NCI-H2196 (cell line): ENCODE data around the gene ZNF565.
"Not testable (repeated sequence)": the region's sequence is repeated elsewhere in the genome, so short reads cannot be mapped to it uniquely, and the experiment has no call there.

Experiments used
- DNase-seq: peaks from one replicate; lab custom pipeline; 2025; ENCODE audit not compliant: unreplicated experiment; lab: John Stamatoyannopoulos, UW

Gene ZNF565

DNA sequence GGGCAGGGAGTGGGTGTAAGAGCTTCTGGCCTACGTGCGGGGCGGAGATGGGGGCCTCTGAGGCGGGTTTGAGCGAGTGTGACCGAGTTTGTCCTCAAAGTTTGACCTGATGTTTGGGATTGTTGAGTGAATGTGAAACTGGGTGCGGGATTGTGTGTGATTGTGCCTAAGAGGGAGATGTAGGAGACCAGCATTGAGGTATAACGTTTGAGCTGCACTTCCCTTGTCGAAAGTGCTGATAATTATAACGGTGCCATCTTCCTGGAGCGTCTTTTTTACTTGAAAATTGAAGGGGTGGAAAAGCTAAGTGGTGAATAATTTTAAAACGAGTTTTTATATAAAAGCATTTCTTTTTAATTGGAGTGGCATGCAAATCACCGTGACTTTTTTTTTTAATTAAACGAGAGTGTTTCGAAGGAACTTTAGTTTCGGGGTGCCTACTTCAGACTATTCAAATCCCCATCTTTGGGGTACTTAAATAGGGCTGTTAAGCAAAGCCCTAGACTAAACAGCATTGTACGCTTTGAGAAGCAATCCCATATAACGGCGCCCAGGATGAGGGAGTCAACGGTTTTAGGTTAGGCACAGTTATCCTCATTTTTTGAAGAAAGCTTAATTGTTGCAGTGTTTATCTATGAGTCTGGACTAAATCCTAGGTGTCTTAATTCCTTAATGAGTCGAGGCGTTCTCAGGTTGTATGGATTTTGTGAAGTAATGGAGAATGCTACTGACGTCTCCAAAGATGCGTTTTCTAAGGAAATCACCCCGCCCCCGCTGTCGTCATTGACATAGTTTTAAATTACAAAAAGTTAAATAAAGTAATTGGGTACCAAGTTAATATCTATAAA, 1.0 kb upstream of the ZNF565 start:
- peak; percentile 46 for DNase-seq

DNA sequence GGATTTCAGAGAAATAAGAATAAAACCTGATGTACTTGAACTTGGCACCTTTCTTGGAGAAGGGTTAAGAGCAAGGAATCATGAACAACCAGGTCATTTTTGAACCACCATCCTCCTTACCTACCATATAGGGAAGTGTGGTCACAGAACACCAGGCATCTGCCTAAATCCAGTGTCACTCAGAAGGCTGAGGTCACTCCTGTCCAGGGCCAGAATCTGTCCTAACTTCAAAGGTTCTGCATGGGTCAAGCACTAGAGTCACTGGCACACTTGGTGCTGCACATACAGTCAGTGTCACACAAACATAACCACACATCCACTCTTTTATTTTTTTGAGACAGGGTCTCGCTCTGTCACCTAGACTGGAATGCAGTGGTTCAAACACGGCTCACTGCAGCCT, 1.6 kb downstream of the ZNF565 start:
- no peak for DNase-seq

DNA sequence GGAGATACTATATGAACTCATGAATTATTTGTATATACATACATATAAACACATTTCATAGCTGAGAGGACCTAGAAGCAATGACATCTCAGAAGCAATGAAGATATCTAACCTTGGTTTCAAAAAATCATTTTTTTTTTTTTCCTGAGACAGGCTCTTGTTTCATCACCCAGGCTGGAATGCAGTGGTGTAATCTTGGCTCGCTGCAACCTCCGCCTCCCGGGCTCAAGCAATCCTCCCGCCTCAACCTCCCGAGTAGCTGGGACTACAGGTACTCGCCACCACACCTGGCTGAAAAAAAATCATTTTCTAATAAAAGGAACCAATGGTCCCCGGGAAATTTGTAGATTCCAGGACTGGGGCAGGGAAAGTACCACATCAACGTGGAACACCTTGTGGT, 4.0 kb downstream of the ZNF565 start:
- DNase-seq: no peak

DNA sequence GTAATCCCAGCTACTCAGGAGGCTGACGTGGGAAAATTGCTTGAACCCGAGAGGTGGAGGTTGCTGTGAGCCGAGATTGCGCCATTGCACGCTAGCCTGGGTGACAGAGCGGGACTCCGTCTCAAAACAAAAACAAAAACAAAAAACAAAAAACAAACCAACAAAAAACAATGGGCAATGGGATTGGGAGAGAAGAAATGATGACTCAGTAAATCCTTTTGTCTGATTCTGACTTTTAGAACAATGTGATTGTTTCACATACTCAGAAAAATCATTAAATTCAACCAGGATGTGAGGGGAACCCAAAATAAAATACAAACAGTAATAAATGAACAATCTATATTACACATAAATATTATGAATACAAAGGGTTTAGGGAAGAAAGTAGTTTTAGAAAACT, 5.1 kb downstream of the ZNF565 start:
- DNase-seq: no peak

DNA sequence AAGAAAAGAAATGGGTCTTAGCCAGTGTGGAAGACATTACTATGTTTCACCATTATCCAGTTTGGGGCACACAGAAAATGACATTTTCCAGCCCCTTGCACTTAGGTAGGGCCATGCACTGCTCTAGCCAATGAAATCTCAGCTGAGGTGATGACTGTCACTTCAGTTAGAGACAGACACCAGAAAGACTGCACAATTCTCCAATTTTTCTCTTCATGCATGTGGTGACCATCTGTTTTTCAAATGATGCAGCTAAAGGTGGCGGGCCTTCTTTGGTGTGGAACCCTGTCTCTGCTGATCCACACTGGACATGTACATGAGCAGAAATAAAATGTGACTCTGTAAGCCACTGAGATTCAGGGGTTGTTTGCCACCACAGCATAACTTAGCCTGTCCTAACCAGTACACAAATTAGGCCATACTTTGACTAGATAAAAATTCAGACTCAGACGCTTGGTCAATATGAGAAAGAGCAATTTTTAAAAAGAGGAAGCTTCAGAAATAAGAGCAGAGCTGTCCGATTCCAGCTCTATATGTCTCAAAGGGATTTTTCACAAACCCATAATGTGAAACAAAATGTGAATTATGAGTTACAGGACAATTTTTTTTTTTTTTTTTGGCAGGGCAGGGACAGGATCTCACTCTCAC, 6.7 kb downstream of the ZNF565 start:
- DNase-seq: no peak

DNA sequence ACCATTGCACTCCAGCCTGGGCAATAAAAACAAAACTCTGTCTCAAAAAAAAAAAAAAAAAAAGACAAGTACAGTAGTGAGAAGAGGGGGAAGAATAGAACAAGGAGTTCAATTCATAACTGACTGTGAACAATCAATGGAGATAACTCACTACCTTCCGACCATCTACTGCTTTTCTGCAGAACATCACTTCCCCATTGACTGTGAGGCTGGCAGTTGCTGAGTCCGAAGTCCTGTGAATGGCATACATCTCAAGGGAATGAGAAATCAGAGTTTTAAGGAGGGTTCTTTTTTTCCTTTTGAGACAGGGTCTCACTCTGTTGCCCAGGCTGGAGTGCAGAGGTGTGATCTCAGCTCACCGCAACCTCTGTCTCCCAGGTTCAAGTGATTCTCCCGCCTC, 11.2 kb downstream of the ZNF565 start:
- DNase-seq: no peak

DNA sequence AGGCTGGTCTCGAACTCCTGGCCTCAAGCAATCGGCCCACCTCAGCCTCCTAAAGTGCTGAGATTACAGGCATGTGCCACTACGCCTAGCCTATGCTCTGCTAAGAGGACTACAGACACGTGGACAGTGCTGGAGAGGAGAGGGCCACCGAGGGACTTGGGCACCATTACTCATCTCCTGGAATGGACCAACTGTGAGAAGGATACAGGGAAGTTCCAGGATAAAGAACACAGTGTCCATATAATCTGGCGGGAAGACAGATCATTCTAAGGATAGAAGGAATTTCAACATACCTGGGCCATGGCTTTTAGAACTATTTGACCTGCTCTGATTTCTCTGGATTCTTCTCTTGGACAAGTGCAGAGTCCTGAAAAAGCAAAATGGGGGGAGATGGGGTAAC, 12.8 kb downstream of the ZNF565 start:
- no peak for DNase-seq

DNA sequence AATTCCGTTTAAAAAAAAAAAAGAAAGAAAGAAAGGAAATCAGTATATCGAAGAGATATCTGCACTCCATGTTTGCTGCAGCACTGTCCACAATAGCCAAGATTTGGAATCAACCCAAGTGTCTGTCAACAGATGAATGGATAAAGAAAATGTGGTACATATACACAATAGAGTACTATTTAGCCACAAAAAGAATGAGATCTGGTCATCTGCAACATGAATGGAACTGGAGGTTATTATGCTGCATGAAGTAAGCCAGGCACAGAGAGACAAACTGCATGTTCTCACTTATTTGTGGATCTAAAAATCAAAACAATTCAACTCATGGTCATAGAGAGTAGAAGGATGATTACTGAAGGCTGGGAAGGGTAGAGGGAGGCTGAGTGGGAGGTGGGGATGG, 16.3 kb downstream of the ZNF565 start:
- no peak for DNase-seq

DNA sequence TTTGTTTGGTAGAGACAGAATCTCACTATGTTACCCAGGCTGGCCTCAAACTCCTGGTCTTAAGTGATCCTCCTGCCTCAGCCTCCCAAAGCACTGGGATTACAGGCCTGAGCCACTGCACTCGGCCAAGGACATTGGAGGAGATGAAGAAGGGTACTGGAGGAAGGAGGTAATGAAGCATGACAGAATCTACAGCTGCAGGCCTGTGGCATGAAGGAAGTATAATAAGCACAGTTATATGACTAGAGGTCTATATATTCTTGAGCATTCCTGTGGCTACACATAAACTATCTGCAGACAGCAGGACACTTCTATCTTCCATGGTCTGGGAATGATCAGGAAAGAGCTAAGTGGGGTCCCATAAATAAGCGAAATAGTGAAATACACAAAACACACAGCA, 18.2 kb downstream of the ZNF565 start:
- DNase-seq: no peak

DNA sequence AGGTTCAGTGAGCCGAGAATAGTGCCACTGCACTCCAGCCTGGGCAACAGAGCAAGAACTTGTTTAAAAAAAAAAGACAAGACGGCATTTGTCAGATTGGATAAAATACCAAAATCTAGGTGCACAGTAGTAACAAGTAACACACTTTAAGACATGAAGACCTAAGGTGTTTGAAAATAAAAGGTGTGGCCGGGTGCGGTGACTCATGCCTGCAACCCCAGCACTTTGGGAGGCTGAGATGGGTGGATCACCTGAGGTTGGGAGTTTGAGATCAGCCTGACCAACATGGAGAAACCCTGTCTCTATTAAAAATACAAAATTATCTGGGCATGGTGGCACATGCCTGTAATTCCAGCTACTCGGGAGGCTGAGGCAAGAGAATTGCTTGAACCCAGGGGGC, 27.7 kb downstream of the ZNF565 start:
- DNase-seq: not testable (repeated sequence)

DNA sequence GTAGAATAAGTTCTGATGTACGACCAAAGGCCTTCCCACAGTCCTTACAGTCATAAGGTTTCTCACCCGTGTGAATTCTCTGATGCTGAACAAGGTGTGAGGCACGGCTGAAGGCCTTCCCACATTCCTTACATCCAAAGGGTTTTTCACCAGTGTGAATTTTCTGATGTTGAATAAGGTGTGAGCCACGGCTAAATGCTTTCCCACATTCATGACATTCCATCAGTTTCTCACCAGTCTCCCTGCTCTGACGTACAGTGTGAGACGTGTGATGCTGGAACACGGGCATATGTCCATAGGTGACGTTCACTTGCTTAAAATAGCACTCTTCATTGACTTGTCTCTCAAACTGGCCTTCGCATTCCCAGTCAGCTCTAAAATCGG, 31.2 kb downstream of the ZNF565 start:
- no peak for DNase-seq

DNA sequence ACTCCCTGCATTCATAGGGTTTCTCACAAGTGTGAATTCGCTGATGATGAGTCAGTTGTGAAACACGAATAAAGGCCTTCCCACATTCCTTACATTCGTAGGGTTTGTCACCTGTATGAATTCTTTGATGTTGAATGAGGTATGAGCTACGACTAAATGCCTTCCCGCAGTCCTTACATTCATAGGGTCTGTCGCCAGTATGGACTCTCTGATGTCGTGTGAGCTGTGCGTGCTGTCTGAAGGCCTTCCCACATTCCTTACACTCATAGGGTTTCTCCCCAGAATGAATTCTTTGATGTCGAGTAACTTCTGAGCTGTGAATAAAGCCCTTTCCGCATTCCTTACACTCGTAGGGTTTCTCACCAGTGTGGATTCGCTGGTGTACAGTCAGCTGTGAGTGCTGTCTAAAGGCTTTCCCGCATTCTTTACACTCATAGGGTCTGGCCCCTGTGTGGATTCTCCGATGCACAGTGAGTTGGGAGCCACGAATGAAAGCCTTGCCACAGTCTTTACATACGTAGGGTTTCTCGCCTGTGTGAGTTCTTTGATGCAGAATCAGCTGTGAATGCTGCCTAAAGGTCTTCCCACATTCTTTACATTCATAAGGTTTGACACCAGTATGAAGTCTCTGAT, 31.7 kb downstream of the ZNF565 start:
- no peak for DNase-seq

DNA sequence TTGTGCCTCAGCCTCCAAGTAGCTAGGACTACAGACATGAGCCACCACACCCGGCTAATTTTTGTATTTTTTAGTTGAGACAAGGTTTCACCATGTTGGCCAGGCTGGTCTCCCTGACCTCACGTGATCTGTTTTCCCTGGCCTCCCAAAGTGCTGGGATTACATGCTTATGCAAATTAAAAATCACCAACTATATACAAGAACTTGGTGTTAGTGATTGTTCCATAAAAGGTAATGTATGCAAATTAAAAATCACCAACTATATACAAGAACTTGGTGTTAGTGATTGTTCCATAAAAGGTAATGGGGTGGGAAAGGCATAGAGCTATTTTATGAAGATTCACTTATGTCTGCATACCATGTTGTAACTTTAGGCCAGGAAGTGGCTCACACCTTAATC, 35.4 kb downstream of the ZNF565 start:
- not testable (repeated sequence) for DNase-seq

DNA sequence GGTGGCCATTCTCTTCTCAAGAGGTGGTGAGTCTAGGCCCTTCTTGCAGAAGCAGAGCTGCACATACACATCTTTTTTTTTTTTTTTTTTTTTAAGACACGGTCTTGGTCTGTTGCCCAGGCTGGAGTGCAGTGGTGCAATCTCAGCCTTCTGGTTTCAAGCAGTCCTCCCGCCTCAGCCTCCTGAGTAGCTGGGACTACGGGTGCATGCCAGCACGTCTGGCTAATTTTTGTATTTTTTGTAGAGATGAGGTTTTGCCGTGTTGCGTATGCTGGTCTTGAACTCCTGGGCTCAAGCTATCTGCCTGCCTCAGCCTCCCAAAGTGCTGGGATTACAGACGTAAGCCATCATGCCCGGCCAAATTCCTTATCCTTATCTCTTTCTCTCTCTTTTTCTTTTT, 40.6 kb downstream of the ZNF565 start:
- not testable (repeated sequence) for DNase-seq

DNA sequence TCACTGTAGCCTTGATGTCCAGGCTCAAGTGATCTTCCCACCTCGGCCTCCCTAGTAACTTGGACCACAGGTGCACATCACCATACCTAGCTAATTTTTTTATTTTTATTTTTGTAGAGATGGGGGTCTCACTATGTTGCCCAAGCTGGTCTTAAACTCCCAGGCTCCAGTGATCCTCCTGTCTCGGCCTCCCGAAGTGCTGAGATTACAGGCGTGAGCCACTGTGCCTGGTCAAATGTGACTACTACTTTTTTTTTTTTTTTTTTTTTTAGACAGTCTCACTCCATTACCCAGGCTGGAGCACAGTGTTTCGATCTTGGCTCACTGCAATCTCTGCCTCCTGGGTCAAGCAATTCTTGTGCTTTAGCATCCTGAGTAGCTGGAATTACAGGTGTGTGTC, 41.6 kb downstream of the ZNF565 start:
- no peak for DNase-seq

DNA sequence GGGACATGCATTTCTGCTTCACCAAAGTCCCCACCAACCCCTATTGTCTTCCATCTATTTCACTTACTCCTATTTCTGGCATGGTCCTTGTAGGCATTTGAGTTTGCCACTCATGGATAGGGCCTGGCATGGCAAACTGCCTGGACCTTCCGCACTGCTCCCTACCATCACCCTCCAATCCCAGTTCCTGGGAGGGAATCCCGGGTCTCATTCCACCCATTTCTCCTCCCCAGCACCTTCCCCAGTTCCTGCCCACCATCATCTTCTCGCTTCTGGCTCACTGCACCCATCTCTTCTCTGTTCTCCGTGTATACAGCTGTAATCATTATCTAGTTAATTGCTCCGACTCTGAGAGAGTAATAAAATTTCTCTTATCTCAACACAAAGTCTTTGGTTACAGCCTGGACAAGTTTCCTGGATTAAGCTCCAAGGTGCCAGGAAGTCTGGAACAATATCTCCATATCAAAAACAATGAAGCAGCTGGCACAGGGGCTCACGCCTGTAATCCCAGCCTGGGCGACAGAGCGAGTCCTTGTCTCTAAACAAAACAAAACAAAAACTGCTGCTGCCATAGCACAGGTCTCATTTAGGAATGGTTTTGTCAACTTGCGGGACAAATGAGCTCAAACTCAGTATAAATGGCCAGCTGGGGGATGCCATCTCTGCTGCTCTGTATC, 45.2 kb downstream of the ZNF565 start:
- peak; percentile 91 for DNase-seq

DNA sequence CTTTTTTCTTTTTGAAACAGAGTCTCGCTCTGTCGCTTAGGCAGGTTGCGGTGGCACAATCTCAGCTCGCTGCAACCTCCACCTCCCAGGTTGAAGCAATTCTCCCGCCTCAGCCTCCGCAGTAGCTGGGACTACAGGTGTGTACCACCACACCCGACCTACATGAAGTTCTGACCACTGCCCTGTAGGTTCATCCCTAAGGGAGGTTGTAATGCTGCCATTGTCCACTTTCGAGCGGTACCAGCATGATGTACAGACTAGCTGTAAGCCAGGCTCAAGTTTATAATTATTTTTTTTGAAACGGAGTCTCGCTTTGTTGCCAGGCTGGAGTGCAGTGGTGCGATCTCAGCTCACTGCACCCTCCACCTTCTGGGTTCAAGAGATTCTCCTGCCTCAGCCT, 50.7 kb downstream of the ZNF565 start:
- DNase-seq: no peak

DNA sequence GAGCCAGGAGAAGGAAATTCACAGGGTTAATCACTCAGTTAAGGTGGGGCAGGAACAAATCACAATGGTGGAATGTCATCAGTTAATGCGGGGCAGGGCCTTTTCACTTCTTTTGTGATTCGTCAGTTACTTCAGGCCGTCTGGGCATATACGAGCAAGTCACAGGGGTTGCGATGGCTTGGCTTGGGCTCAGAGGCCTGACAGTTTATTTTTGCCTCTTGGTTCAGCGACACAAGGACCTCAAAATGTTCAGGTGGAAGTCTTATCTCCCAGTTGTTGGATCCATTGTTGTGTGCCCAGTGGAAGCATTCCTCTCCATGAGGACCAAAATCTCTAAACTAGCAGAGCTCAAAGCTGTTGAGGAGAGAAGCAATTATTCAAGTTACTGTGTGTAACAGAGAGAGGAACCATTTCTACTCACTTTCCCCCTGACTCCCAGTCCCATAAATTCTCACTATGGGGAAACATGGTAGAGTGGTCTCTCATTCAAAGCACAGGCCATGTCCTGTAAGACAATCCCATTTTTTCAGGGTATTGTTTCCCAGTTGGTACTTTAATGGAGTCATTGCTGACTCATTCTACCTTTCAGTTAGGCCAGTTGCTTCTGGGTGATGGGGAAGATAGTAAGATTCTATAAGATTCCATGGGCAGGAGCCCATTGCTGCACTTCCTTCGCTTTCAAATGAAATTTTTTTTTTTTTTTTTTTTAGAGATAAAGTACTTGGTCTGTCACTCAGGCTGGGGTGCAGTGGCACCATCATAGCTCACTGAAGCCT, 53.5 kb downstream of the ZNF565 start:
- no peak for DNase-seq

DNA sequence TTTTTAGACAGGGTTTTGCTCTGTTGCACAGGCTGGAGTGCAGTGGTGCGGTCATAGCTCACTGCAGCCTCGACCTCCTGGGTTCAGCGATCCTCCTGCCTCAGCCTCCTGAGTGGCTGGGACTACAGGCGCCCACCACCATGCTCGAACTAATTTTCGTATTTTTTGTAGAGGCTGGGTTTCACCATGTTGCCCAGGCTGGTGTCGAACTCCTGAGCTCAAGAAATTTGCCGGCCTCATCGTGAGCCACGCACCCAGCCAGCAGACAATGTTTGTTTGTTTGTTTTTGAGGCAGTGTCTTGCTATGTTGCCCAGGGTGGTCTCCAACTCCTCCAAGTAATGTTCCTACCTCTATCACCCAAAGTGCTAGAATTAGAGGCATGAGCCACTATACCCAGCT, 61.3 kb downstream of the ZNF565 start:
- DNase-seq: no peak

DNA sequence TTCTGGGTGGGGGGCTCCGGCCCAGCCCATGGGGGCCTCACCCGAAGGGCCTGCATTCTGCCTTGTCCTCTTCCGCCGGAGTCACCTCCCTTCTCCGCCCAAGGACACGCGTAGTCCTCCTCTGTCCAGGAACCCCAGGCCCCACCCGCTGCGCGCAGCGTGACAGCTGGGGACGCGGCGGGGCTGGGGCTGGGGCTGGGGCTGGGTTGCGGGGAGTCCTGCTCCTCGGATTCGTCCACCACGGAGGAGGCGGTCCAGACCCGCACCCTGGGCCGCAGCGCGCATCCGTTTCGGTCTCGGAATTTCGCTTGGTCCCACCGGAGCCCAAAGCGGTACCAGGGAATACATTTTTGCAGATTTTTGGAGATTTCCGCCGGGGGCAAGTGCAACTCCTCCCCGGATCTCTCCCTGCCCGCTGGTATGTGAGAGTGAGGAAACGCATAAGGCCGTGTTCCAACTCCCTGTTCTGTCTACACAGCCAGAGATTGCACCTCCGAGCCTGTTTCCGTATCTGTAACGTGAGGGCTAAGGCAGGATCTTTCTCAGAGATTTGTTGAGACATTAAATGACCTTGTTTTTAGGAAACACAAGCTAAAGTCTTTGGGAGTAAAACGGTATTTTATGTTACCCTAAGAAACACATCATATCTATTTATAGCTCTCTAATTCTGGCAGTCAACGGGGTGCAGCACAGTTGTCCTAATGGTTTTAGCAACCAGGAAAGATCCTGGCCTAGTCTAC, 61.9 kb downstream of the ZNF565 start, which contains the start of gene COX7A1:
TSS of gene COX7A1 (minus strand) at position 96 of the 740 bp plus-strand sequence. CDS start at position 56, 40 bp downstream.
- no peak for DNase-seq
